SJSA1 (cell line): ENCODE data around the gene CERS1. TPM values are rescaled to one million over a fixed set of nuclear protein-coding genes. Genes with fewer than 3 reads are reported as not detected.

Source experiments
- DNase-seq, 2 experiments: peaks; one replicate each; pipeline ENCODE4 v3.0.0-alpha.2; 2015 to 2020; ENCODE audit warnings: low spot score in 2 of 2, low read depth in 1 of 2
- H3K27ac ChIP-seq: fragments of 250-450 bp; sonication (Bioruptor Pico); 2 replicates; pipeline ENCODE4 v1.5.1; 2020; ENCODE audit warnings: mild to moderate bottlenecking, moderate library complexity
- H3K27me3 ChIP-seq: fragments of 250-450 bp; sonication (Bioruptor Pico); replicated peaks from 2 replicates; pipeline ENCODE4 v1.5.1; 2020; ENCODE audit warnings: mild to moderate bottlenecking, moderate library complexity
- H3K36me3 ChIP-seq: fragments of 250-450 bp; sonication (Bioruptor Pico); 2 replicates; pipeline ENCODE4 v1.5.1; 2020; ENCODE audit warnings: mild to moderate bottlenecking
- H3K4me1 ChIP-seq: fragments of 250-450 bp; sonication (Bioruptor Pico); replicated peaks from 2 replicates; pipeline ENCODE4 v1.6.1; 2021; ENCODE audit warnings: mild to moderate bottlenecking
- H3K4me3 ChIP-seq: fragments of 250-450 bp; sonication (Bioruptor Pico); 2 replicates; pipeline ENCODE4 v1.5.1; 2020; ENCODE audit warnings: mild to moderate bottlenecking
- H3K9me3 ChIP-seq: fragments of 250-450 bp; sonication (Bioruptor Pico); replicated peaks from 2 replicates; pipeline ENCODE4 v1.5.1; 2020; ENCODE audit warnings: mild to moderate bottlenecking
- total RNA-seq: library from RNA; depleted of rRNA; stranded (reverse); fragments of >200 nt; shearing (Covaris generic); gene quantifications from 2 replicates; pipeline ENCODE4 v1.2.3, GENCODE V29; 2014

CERS1 gene
- total RNA-seq, 1 experiment from 2014 or later = not detected

GRCh38 chr19:18845961-18846360 lies 50.0 kb downstream of the CERS1 start:
- peaks cover 4% of the 10 kb centered on the region for H3K4me1 ChIP-seq
- no peaks in the 10 kb centered on the region for H3K27me3 ChIP-seq
- no peak overlapping the region for H3K4me3 ChIP-seq
- H3K9me3 ChIP-seq = no peaks in the 10 kb centered on the region
- peaks cover 56% of the 10 kb centered on the region for H3K36me3 ChIP-seq
- DNase-seq = no peak
- H3K27ac ChIP-seq = no peak overlapping the region

- DNase-seq = no peak
- Histone ChIP-seq H3K4me3 (no peak overlapping the region), H3K9me3 (no peaks in the 10 kb centered on the region), H3K36me3 (peaks cover 45% of the 10 kb centered on the region), H3K27me3 (no peaks in the 10 kb centered on the region), H3K4me1 (peaks cover 4% of the 10 kb centered on the region), H3K27ac (no peak overlapping the region)
These were observed 51.1 kb downstream of the CERS1 start for GRCh38 chr19:18844806-18845329.

GRCh38 chr19:18843960-18844359 lies 52.0 kb downstream of the CERS1 start:
- H3K27ac ChIP-seq = no peak overlapping the region
- DNase-seq = no peak

GRCh38 chr19:18842166-18842565 lies 53.8 kb downstream of the CERS1 start:
- no peak for DNase-seq
- no peaks in the 10 kb centered on the region for H3K27me3 ChIP-seq
- H3K36me3 ChIP-seq = peaks cover 40% of the 10 kb centered on the region
- H3K4me1 ChIP-seq = peaks cover 4% of the 10 kb centered on the region
- H3K4me3 ChIP-seq = no peak overlapping the region
- no peaks in the 10 kb centered on the region for H3K9me3 ChIP-seq
- H3K27ac ChIP-seq = no peak overlapping the region

More at GRCh38 chr19:18843960-18844359, 52.0 kb downstream of the CERS1 start:
- H3K4me1 ChIP-seq = peaks cover 4% of the 10 kb centered on the region
- H3K36me3 ChIP-seq = peaks cover 42% of the 10 kb centered on the region
- H3K27me3 ChIP-seq = no peaks in the 10 kb centered on the region
- H3K9me3 ChIP-seq = no peaks in the 10 kb centered on the region
- no peak overlapping the region for H3K4me3 ChIP-seq

- Histone ChIP-seq H3K4me1 (peaks cover 4% of the 10 kb centered on the region), H3K27me3 (no peaks in the 10 kb centered on the region)
- DNase-seq = no peak
These were observed 54.6 kb downstream of the CERS1 start for GRCh38 chr19:18841400-18841799.

GRCh38 chr19:18840288-18841267 lies 55.4 kb downstream of the CERS1 start:
- Histone ChIP-seq H3K27ac (no peak overlapping the region), H3K4me1 (peaks cover 4% of the 10 kb centered on the region), H3K27me3 (no peaks in the 10 kb centered on the region), H3K9me3 (no peaks in the 10 kb centered on the region), H3K4me3 (no peak overlapping the region), H3K36me3 (peaks cover 51% of the 10 kb centered on the region)
- no peak for DNase-seq

More at GRCh38 chr19:18841400-18841799, 54.6 kb downstream of the CERS1 start:
- peaks cover 43% of the 10 kb centered on the region for H3K36me3 ChIP-seq
- H3K4me3 ChIP-seq = no peak overlapping the region
- H3K27ac ChIP-seq = no peak overlapping the region
- no peaks in the 10 kb centered on the region for H3K9me3 ChIP-seq

GRCh38 chr19:18839465-18840287 lies 56.3 kb downstream of the CERS1 start:
- Histone ChIP-seq H3K36me3 (peaks cover 52% of the 10 kb centered on the region), H3K27ac (no peak overlapping the region), H3K9me3 (no peaks in the 10 kb centered on the region), H3K27me3 (no peaks in the 10 kb centered on the region), H3K4me3 (no peak overlapping the region), H3K4me1 (peaks cover 4% of the 10 kb centered on the region)
- DNase-seq = no peak

- DNase-seq = no peak
- no peaks in the 10 kb centered on the region for H3K9me3 ChIP-seq
- no peak overlapping the region for H3K4me3 ChIP-seq
- peaks cover 19% of the 10 kb centered on the region for H3K4me1 ChIP-seq
- H3K27ac ChIP-seq = no peak overlapping the region
- no peaks in the 10 kb centered on the region for H3K27me3 ChIP-seq
- H3K36me3 ChIP-seq = peaks cover 72% of the 10 kb centered on the region
These were observed 61.3 kb downstream of the CERS1 start for GRCh38 chr19:18834644-18834984.

GRCh38 chr19:18833849-18834643 lies 61.9 kb downstream of the CERS1 start:
- Histone ChIP-seq H3K9me3 (no peaks in the 10 kb centered on the region), H3K4me1 (peaks cover 19% of the 10 kb centered on the region), H3K36me3 (peaks cover 68% of the 10 kb centered on the region), H3K4me3 (peak overlapping the region; percentile 97), H3K27me3 (no peaks in the 10 kb centered on the region), H3K27ac (no peak overlapping the region)
- DNase-seq = no peak

- peaks cover 60% of the 10 kb centered on the region for H3K36me3 ChIP-seq
- H3K27ac ChIP-seq = no peak overlapping the region
- no peaks in the 10 kb centered on the region for H3K27me3 ChIP-seq
- peak overlapping the region; percentile 97 for H3K4me3 ChIP-seq
- peaks cover 19% of the 10 kb centered on the region for H3K4me1 ChIP-seq
- H3K9me3 ChIP-seq = no peaks in the 10 kb centered on the region
- no peak for DNase-seq
These were observed 62.8 kb downstream of the CERS1 start for GRCh38 chr19:18833141-18833476.

GRCh38 chr19:18832306-18833140 lies 63.4 kb downstream of the CERS1 start:
- peak overlapping the region; percentile 74 for H3K27ac ChIP-seq
- peaks cover 19% of the 10 kb centered on the region for H3K4me1 ChIP-seq
- H3K4me3 ChIP-seq = peak overlapping the region; percentile 97
- H3K27me3 ChIP-seq = no peaks in the 10 kb centered on the region
- peak in 1 of 2 experiments; percentile 42 for DNase-seq
- no peaks in the 10 kb centered on the region for H3K9me3 ChIP-seq
- peaks cover 54% of the 10 kb centered on the region for H3K36me3 ChIP-seq

GRCh38 chr19:18831524-18832305 lies 64.2 kb downstream of the CERS1 start, which contains the start of gene UPF1:
Gene UPF1, plus strand, starts transcription at chr19:18831959. Its CDS starts 251 bp downstream, at chr19:18832210.
- peaks cover 46% of the 10 kb centered on the region for H3K36me3 ChIP-seq
- peak within 1 kb of the TSS; percentile 74 for H3K27ac ChIP-seq
- H3K4me3 ChIP-seq = peak within 1 kb of the TSS; percentile 97

More at GRCh38 chr19:18831524-18832305, 64.2 kb downstream of the CERS1 start, which contains the start of gene UPF1:
- H3K9me3 ChIP-seq = peaks cover 6% of the 10 kb centered on the region; the same call in 1 of the 2 replicates
- DNase-seq = peak; percentile 85 to 95
- H3K27me3 ChIP-seq = no peaks in the 10 kb centered on the region
- H3K4me1 ChIP-seq = peaks cover 19% of the 10 kb centered on the region
